HCT116 (cell line): ENCODE measurements around the gene DGCR8.

Source experiments
- CEBPB ChIP-seq: IDR thresholded peaks from 2 replicates; pipeline ENCODE4 v1.6.1; 2012; ENCODE audit warnings: low read depth
- POLR2AphosphoS5 ChIP-seq: IDR thresholded peaks from 2 replicates; pipeline ENCODE4 v1.6.1; 2011; ENCODE audit warnings: mild to moderate bottlenecking, low read depth, low read length, moderate library complexity
- ZNF274 ChIP-seq: fragments of 200-500 bp; sonication (Bioruptor generic); IDR thresholded peaks from 2 replicates; pipeline ENCODE4 v1.6.1; 2014; ENCODE audit warnings: mild to moderate bottlenecking, low read depth, low read length, inconsistent platforms
- TF ChIP-seq, protein P1 (sequence below), 3 experiments: fragments of 200-600 bp in 1 of 3; sonication (generic) in 1 of 3; IDR thresholded peaks in 2 of 3; conservative IDR thresholded peaks in 1 of 3; 2 replicates each; pipeline ENCODE4 v1.5.1; 2012 to 2017; ENCODE audit warnings: low read depth in 2 of 3, low read length in 2 of 3, antibody characterized with exemption in 1 of 3, borderline replicate concordance in 1 of 3, control low read depth in 1 of 3, mild to moderate bottlenecking in 1 of 3, mixed read lengths in 1 of 3, mixed run types in 1 of 3, moderate library complexity in 1 of 3; ENCODE audit not compliant: insufficient read depth in 1 of 3

DNA sequence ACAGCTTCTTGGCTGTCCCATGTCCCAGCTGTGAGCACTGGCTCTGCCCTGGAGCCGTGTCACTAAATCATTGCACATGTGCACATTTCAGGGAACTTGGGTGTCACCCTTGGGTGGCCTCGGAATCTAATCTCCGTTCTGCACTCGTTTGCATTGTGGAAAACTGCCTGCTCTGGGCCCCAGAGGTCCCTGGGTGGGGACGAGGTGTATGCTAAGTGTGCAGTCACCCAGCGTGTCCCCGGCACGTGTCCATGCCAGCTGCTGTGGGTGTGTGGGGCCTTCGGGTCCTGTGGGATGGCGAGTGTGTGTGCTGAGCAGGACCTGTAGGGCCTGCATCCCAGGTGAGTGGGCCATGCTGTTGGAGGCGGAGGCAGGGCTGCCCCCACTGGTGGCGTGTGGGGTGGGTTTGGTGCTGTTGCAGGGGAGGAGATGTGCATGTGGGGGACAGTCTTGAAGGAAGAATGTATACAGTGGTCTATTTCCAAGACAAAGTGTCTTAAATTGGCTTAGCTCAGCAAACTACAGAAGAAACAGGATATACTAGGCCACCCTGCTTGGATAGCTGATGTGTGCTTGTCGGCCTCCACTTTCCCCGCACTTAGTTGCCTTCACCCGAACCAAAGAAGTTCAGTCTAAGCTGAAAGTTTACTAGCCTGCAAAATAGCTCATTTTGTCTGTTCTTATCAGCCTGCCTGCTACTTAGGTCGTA is 44.5 kb upstream of the DGCR8 start:
- TF ChIP-seq, protein P1, sequence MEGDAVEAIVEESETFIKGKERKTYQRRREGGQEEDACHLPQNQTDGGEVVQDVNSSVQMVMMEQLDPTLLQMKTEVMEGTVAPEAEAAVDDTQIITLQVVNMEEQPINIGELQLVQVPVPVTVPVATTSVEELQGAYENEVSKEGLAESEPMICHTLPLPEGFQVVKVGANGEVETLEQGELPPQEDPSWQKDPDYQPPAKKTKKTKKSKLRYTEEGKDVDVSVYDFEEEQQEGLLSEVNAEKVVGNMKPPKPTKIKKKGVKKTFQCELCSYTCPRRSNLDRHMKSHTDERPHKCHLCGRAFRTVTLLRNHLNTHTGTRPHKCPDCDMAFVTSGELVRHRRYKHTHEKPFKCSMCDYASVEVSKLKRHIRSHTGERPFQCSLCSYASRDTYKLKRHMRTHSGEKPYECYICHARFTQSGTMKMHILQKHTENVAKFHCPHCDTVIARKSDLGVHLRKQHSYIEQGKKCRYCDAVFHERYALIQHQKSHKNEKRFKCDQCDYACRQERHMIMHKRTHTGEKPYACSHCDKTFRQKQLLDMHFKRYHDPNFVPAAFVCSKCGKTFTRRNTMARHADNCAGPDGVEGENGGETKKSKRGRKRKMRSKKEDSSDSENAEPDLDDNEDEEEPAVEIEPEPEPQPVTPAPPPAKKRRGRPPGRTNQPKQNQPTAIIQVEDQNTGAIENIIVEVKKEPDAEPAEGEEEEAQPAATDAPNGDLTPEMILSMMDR (IDR thresholded peaks at IDR 0.05 in 2 of 3, conservative IDR thresholded peaks at IDR 0.05 in 1 of 3; ENCODE audit: borderline replicate concordance in 1 of 3, insufficient read depth in 1 of 3, low read depth in 2 of 3, low read length in 2 of 3): no peak
- TF ChIP-seq ZNF274: no peak
- no peak for TF ChIP-seq POLR2AphosphoS5
- no peak for TF ChIP-seq CEBPB
